ENCODE results near the gene HIP1R. TPM values are rescaled to one million over a fixed set of nuclear protein-coding genes. Genes with fewer than 3 reads are reported as not detected.

The HIP1R gene
- total RNA-seq, 2 donors from 2014 or later = 24.9 to 38.9 TPM

GRCh38 chr12:122825773-122826724 lies 9.2 kb upstream of the HIP1R start:
- peak in 1 of 2 donors; percentile 67 for ATAC-seq
- intact Hi-C loops (cut with DNase I) = no loop called here
- no peak for DNase-seq

- intact Hi-C loops (cut with DNase I) = no loop called here
- DNase-seq = no peak
- ATAC-seq = no peak
These were observed 8.0 kb upstream of the HIP1R start for GRCh38 chr12:122827258-122827657.

- intact Hi-C loops (cut with DNase I) = no loop called here
- no peak for DNase-seq
These were observed 4.6 kb upstream of the HIP1R start for GRCh38 chr12:122830517-122831214.

GRCh38 chr12:122834104-122834920 lies 945 bp upstream of the HIP1R start:
- intact Hi-C loops (cut with DNase I) = no loop called here
- no peak for DNase-seq

More at GRCh38 chr12:122830517-122831214, 4.6 kb upstream of the HIP1R start:
- peak in 1 of 2 donors; percentile 27 for ATAC-seq

GRCh38 chr12:122835750-122836026 lies 431 bp downstream of the HIP1R start:
- DNase-seq (no peak), ATAC-seq (peak; percentile 30 to 32)
- intact Hi-C loops (cut with DNase I) = loop anchor here in 1 of 2 donors (2.0 kb wide), 1 partner anchor 59 kb away; no protein-coding TSS in a partner anchor

More at GRCh38 chr12:122834104-122834920, 945 bp upstream of the HIP1R start:
- peak; percentile 56 for ATAC-seq

GRCh38 chr12:122836027-122836921 lies 1.0 kb downstream of the HIP1R start:
- intact Hi-C loops (cut with DNase I) = loop anchor here in 1 of 2 donors (2.0 kb wide), 1 partner anchor 59 kb away; no protein-coding TSS in a partner anchor
- DNase-seq (no peak), ATAC-seq (peak; percentile 3 to 25)

- ATAC-seq (no peak), DNase-seq (no peak)
- intact Hi-C loops (cut with DNase I) = loop anchor here in 1 of 2 donors (2.0 kb wide), 1 partner anchor 57 kb away; no protein-coding TSS in a partner anchor
These were observed 2.3 kb downstream of the HIP1R start for GRCh38 chr12:122837306-122838265.

GRCh38 chr12:122838841-122839240 lies 3.6 kb downstream of the HIP1R start:
- intact Hi-C loops (cut with DNase I) = no loop called here
- no peak for ATAC-seq
- no peak for DNase-seq

- DNase-seq (no peak), ATAC-seq (no peak)
These were observed 4.8 kb downstream of the HIP1R start for GRCh38 chr12:122839907-122840554.

GRCh38 chr12:122840580-122841513 lies 5.6 kb downstream of the HIP1R start:
- no peak for DNase-seq
- intact Hi-C loops (cut with DNase I) = no loop called here
- peak; percentile 10 to 14 for ATAC-seq

More at GRCh38 chr12:122839907-122840554, 4.8 kb downstream of the HIP1R start:
- intact Hi-C loops (cut with DNase I) = no loop called here

GRCh38 chr12:122841544-122842321 lies 6.5 kb downstream of the HIP1R start:
- intact Hi-C loops (cut with DNase I) = no loop called here
- DNase-seq = peak; percentile 61
- ATAC-seq = peak; percentile 38 to 72

GRCh38 chr12:122842505-122843405 lies 7.5 kb downstream of the HIP1R start:
- intact Hi-C loops (cut with DNase I) = no loop called here
- DNase-seq (no peak), ATAC-seq (peak in 1 of 2 donors; percentile 2)

GRCh38 chr12:122843455-122843854 lies 8.2 kb downstream of the HIP1R start:
- intact Hi-C loops (cut with DNase I) = no loop called here
- ATAC-seq (no peak), DNase-seq (no peak)
